Lower lobe of right lung (tissue), 2 donors: Measurements from ENCODE around the gene FRMD4B. TPM values are rescaled to one million over a fixed set of nuclear protein-coding genes. Genes with fewer than 3 reads are reported as not detected.
A peak's percentile ranks its signal among the peaks of the same experiment; 100 is the strongest.

Experiments used
- ATAC-seq, 2 donors: fragments of 200-7000 bp; cut with Tn5 transposase; one replicate each; pipeline ENCODE4 v1.9.1; 2020 to 2022; ENCODE audit warnings: mild to moderate bottlenecking in 2 of 2, moderate library complexity in 2 of 2
- DNase-seq: peaks from one replicate; pipeline ENCODE4 v3.0.0-alpha.2; 2020
- H3K27ac ChIP-seq: fragments of 200-600 bp; one replicate; pipeline ENCODE4 v1.8.0; 2022
- H3K27me3 ChIP-seq: fragments of 200-600 bp; one replicate; pipeline ENCODE4 v1.8.0; 2022; ENCODE audit warnings: low read depth
- H3K36me3 ChIP-seq: fragments of 200-600 bp; one replicate; pipeline ENCODE4 v1.8.0; 2022; ENCODE audit warnings: mild to moderate bottlenecking
- H3K4me1 ChIP-seq: fragments of 200-600 bp; one replicate; pipeline ENCODE4 v1.8.0; 2022
- H3K4me3 ChIP-seq: fragments of 200-600 bp; one replicate; pipeline ENCODE4 v1.8.0; 2022; ENCODE audit warnings: mild to moderate bottlenecking
- H3K9me3 ChIP-seq: fragments of 200-600 bp; one replicate; pipeline ENCODE4 v1.8.0; 2022
- intact Hi-C: fragments of 100-400 bp; cut with DNase I; formaldehyde crosslinking; loops from one replicate; pipeline ENCODE4 v1.11.0; 2022
- total RNA-seq: library from RNA; stranded (reverse); fragmentation: NEBNext Ultra II Directional; extraction: Animal tissue kit (Norgen Biotek cat#: 25700); gene quantifications from one replicate; pipeline ENCODE4 v1.2.1, GENCODE V29; 2021
- TF ChIP-seq, protein P1 (sequence below): fragments of 200-600 bp; IDR thresholded peaks from one replicate; pipeline ENCODE4 v1.8.0; 2022; ENCODE audit warnings: antibody characterized with exemption, mild to moderate bottlenecking
- donor health status: DM: no; HTN: yes; CAD: no; lungs with severe emphysema.

Gene FRMD4B
- total RNA-seq, 1 donor from 2014 or later, result 62.4 TPM

DNA sequence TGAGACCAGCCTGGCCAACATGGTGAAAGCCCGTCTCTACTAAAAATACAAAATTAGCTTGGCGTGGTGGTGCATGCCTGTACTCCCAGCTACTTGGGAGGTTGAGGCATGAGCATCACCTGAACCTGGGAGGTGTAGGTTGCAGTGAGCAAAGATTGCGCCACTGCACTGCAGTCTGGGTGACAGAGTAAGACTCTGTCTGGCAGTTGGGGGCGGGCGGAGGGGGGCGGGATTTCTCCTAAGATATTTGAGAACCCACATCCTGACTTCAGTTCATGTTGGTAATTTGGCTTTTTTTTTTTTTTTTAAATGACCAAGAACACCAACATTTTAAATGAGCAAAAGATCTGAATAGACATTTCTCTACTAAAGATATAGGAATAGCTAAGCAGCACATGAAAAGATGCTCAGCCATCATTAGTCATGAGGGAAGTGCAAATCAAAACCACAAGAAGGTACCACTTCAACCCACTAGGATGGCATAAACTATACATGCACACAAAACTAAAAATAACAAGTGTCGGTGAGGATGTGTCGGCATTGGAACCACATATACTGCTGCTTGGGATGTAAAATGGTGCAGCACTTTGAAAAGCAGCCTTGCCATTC, 187.9 kb downstream of the FRMD4B start:
- TF ChIP-seq, protein P1, sequence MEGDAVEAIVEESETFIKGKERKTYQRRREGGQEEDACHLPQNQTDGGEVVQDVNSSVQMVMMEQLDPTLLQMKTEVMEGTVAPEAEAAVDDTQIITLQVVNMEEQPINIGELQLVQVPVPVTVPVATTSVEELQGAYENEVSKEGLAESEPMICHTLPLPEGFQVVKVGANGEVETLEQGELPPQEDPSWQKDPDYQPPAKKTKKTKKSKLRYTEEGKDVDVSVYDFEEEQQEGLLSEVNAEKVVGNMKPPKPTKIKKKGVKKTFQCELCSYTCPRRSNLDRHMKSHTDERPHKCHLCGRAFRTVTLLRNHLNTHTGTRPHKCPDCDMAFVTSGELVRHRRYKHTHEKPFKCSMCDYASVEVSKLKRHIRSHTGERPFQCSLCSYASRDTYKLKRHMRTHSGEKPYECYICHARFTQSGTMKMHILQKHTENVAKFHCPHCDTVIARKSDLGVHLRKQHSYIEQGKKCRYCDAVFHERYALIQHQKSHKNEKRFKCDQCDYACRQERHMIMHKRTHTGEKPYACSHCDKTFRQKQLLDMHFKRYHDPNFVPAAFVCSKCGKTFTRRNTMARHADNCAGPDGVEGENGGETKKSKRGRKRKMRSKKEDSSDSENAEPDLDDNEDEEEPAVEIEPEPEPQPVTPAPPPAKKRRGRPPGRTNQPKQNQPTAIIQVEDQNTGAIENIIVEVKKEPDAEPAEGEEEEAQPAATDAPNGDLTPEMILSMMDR, result no peak
- peaks cover 62% of the 10 kb centered on the region for H3K36me3 ChIP-seq
- intact Hi-C loops, result no loop called here
- H3K4me1 ChIP-seq, result peaks cover 19% of the 10 kb centered on the region
- peak overlapping the region; percentile 18 for H3K27ac ChIP-seq
- no peak overlapping the region for H3K4me3 ChIP-seq
- ATAC-seq (no peak), DNase-seq (no peak)
- H3K9me3 ChIP-seq, result no peaks in the 10 kb centered on the region
- no peaks in the 10 kb centered on the region for H3K27me3 ChIP-seq

DNA sequence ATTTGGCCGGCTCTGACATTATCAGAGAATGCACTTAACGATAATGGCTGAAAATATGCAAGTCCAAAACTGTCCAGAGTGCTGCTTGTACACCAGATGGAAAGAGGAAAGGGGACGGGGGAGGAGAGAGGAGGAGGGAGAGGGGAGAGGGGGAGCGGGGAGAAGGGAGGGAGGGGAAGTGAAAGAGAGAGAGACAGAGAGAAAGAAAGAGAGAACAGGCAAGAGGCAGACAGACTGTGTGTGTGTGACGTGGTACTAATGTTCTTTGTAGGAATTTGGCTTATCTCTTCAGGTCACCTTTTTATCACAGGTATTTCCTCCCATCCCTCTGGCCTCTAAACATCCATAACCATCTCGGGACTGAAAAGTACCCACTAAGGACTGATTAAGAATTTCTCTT, 188.4 kb downstream of the FRMD4B start:
- peaks cover 19% of the 10 kb centered on the region for H3K4me1 ChIP-seq
- peak overlapping the region; percentile 18 for H3K27ac ChIP-seq
- no peaks in the 10 kb centered on the region for H3K9me3 ChIP-seq
- no peak for DNase-seq
- ATAC-seq, result peak in 1 of 2 donors; percentile 24
- H3K4me3 ChIP-seq, result no peak overlapping the region
- TF ChIP-seq, protein P1, result no peak
- no peaks in the 10 kb centered on the region for H3K27me3 ChIP-seq
- intact Hi-C loops, result no loop called here
- H3K36me3 ChIP-seq, result peaks cover 68% of the 10 kb centered on the region

DNA sequence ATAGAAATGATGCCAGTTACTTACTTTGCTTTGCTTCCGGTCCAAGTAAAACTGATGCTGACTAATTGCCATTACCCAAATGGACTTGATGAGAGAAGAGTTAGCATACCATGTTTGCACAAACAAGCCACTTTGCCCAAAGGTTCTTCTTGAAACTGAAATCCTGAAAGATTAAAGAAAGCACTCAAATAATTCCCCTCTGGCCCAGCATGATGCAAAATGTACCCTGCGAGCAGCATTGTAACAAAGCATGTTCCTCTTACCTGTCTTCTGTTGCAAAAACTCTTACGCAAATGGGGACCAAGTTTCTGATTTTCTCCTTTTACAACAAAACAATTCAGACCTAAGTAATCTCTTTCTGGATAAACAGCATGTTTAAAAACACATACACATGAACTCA, 189.0 kb downstream of the FRMD4B start:
- Histone ChIP-seq H3K9me3 (no peaks in the 10 kb centered on the region), H3K27ac (no peak overlapping the region), H3K27me3 (no peaks in the 10 kb centered on the region), H3K4me3 (no peak overlapping the region), H3K4me1 (peaks cover 19% of the 10 kb centered on the region), H3K36me3 (peaks cover 69% of the 10 kb centered on the region)
- intact Hi-C loops, result no loop called here
- ATAC-seq (no peak), DNase-seq (no peak)
- TF ChIP-seq, protein P1, result no peak

DNA sequence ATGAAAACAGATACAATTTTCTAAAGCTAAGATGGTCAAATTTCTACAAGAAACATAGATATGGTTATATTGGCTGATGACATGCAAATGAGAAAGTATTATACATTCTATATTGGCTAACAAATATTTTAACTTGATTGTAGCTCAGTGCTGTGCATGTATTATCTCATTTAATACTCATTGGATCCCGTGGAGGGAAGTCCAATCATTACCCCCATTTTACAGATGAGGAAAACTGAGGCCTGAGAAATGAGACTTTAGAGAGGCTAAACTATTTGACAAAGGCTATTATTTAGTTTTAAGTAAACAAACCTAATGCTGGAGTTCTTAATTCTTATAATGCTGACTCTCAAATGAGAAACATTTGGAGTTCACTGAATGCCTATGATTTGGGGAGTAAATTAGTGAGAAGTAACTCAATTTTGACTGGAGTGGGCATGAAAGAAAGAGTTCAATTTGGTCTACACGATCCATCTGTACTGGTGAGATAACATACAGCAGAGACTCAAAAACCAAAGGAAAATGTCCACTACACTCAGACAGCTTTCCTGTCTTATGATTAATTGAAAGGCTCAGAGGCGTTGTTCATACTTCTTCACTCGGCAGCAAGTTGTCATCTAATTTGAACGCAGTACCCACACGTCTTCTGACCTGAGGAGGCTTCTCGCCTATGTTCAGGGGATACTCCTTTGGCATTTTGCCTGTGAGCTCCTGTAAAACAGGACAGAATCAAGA, 191.3 kb downstream of the FRMD4B start:
- DNase-seq (no peak), ATAC-seq (no peak)
- intact Hi-C loops, result no loop called here
- TF ChIP-seq, protein P1, result no peak
- no peaks in the 10 kb centered on the region for H3K27me3 ChIP-seq
- H3K27ac ChIP-seq, result no peak overlapping the region
- peaks cover 87% of the 10 kb centered on the region for H3K36me3 ChIP-seq
- no peaks in the 10 kb centered on the region for H3K4me1 ChIP-seq
- H3K9me3 ChIP-seq, result no peaks in the 10 kb centered on the region
- no peak overlapping the region for H3K4me3 ChIP-seq

DNA sequence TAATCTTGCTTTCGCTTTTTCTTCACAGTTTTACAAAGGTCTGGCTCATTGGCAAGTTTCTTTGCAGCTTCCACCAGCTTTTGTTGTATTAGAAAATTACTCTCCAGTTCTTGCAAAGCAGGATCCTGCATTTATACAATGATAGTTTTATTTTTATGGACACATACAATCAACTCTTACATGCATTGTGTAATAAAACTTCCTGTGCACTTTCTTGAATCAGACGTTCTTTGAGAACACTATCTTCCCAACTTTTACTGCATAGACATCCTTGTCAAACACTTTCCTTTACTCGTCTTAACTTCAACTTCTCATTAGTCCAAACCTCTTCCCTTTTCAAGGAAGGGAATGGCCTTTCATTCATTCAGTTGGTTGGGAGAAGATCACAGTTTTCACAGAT, 192.1 kb downstream of the FRMD4B start:
- peaks cover 95% of the 10 kb centered on the region for H3K36me3 ChIP-seq
- H3K27me3 ChIP-seq, result no peaks in the 10 kb centered on the region
- H3K9me3 ChIP-seq, result no peaks in the 10 kb centered on the region
- H3K4me1 ChIP-seq, result no peaks in the 10 kb centered on the region
- no peak for ATAC-seq
- DNase-seq, result no peak
- TF ChIP-seq, protein P1, result no peak
- intact Hi-C loops, result no loop called here
- H3K27ac ChIP-seq, result no peak overlapping the region
- no peak overlapping the region for H3K4me3 ChIP-seq
